SK-N-SH treated with all-trans-retinoic acid at 6 μM for 48 hours (cell line): Measurements from ENCODE around the gene CD83.

Experiments
- ATAC-seq: fragments of 200-7000 bp; cut with Tn5 transposase; 3 replicates; pipeline ENCODE4 v1.9.1; 2020; ENCODE audit warnings: mild to moderate bottlenecking, moderate library complexity
- ARNTL ChIP-seq: fragments of 450-650 bp; formaldehyde crosslinking; IDR thresholded peaks from 2 replicates; pipeline ENCODE4 v1.5.0; 2020; ENCODE audit warnings: low read depth, mild to moderate bottlenecking, moderate library complexity, borderline replicate concordance
- BACH2 ChIP-seq: fragments of 250-450 bp; sonication (Bioruptor Pico); IDR thresholded peaks from 2 replicates; pipeline ENCODE4 v1.9.0; 2021; ENCODE audit warnings: mild to moderate bottlenecking, borderline replicate concordance
- CREB5 ChIP-seq: fragments of 250-450 bp; sonication (Bioruptor Pico); IDR thresholded peaks from 2 replicates; pipeline ENCODE4 v1.5.1; 2020; ENCODE audit warnings: low read depth, mild to moderate bottlenecking, moderate library complexity
- CSDC2 ChIP-seq: fragments of 250-450 bp; sonication (Bioruptor Pico); IDR thresholded peaks from 2 replicates; pipeline ENCODE4 v1.5.0; 2020; ENCODE audit warnings: mild to moderate bottlenecking, moderate library complexity
- CSRNP3 ChIP-seq: fragments of 250-450 bp; sonication (Bioruptor Pico); IDR thresholded peaks from 2 replicates; pipeline ENCODE4 v1.5.1; 2021; ENCODE audit warnings: mild to moderate bottlenecking, moderate library complexity
- ESRRG ChIP-seq: fragments of 250-450 bp; sonication (Bioruptor Pico); IDR thresholded peaks from 2 replicates; pipeline ENCODE4 v1.6.1; 2021; ENCODE audit warnings: mild to moderate bottlenecking
- GLIS3 ChIP-seq: fragments of 250-450 bp; sonication (Bioruptor Pico); IDR thresholded peaks from 2 replicates; pipeline ENCODE4 v1.5.0; 2020; ENCODE audit warnings: mild to moderate bottlenecking, moderate library complexity
- ISL1 ChIP-seq: fragments of 250-450 bp; sonication (Bioruptor Pico); IDR thresholded peaks from 2 replicates; pipeline ENCODE4 v2.1.2; 2022; ENCODE audit warnings: mild to moderate bottlenecking, moderate library complexity
- OSR1 ChIP-seq: fragments of 250-450 bp; sonication (Bioruptor Pico); IDR thresholded peaks from 2 replicates; pipeline ENCODE4 v1.8.0; 2022; ENCODE audit warnings: moderate library complexity, mild to moderate bottlenecking, inconsistent platforms
- POU6F1 ChIP-seq: fragments of 250-450 bp; sonication (Bioruptor Pico); IDR thresholded peaks from 2 replicates; pipeline ENCODE4 v1.8.0; 2021; ENCODE audit warnings: low read depth, mild to moderate bottlenecking, moderate library complexity, borderline replicate concordance
- PPARA ChIP-seq: fragments of 250-450 bp; sonication (Bioruptor Pico); IDR thresholded peaks from 2 replicates; pipeline ENCODE4 v1.5.0; 2020; ENCODE audit warnings: mild to moderate bottlenecking, borderline replicate concordance
- RARB ChIP-seq: fragments of 250-450 bp; sonication (Bioruptor Pico); IDR thresholded peaks from 2 replicates; pipeline ENCODE4 v1.8.0; 2021; ENCODE audit warnings: mild to moderate bottlenecking, moderate library complexity
- SNAI2 ChIP-seq: fragments of 250-450 bp; sonication (Bioruptor Pico); IDR thresholded peaks from 2 replicates; pipeline ENCODE4 v1.5.0; 2020; ENCODE audit warnings: mild to moderate bottlenecking, moderate library complexity
- TCF4 ChIP-seq: fragments of 250-450 bp; sonication (Bioruptor Pico); IDR thresholded peaks from 2 replicates; pipeline ENCODE4 v1.8.0; 2021; ENCODE audit warnings: mild to moderate bottlenecking, moderate library complexity, borderline replicate concordance
- TOX ChIP-seq: fragments of 250-450 bp; sonication (Bioruptor Pico); IDR thresholded peaks from 2 replicates; pipeline ENCODE4 v1.8.0; 2021; ENCODE audit warnings: mild to moderate bottlenecking, moderate library complexity, borderline replicate concordance
- TSHZ2 ChIP-seq: fragments of 250-450 bp; sonication (Bioruptor Pico); IDR thresholded peaks from 2 replicates; pipeline ENCODE4 v1.5.0; 2020; ENCODE audit warnings: mild to moderate bottlenecking, moderate library complexity
- ZFP3 ChIP-seq: fragments of 250-450 bp; sonication (Bioruptor Pico); IDR thresholded peaks from 2 replicates; pipeline ENCODE4 v1.5.0; 2020; ENCODE audit warnings: mild to moderate bottlenecking, moderate library complexity
- ZFP30 ChIP-seq: fragments of 450-650 bp; formaldehyde crosslinking; IDR thresholded peaks from 2 replicates; pipeline ENCODE4 v1.5.0; 2022; ENCODE audit warnings: mild to moderate bottlenecking, moderate library complexity
- ZNF565 ChIP-seq: fragments of 450-650 bp; formaldehyde crosslinking; conservative IDR thresholded peaks from 2 replicates; pipeline ENCODE4 v1.5.0; 2020; ENCODE audit warnings: low read depth, mild to moderate bottlenecking, moderate library complexity
- ZNF70 ChIP-seq: fragments of 450-650 bp; formaldehyde crosslinking; IDR thresholded peaks from 2 replicates; pipeline ENCODE4 v1.5.0; 2020; ENCODE audit warnings: mild to moderate bottlenecking, moderate library complexity
- ZNF8 ChIP-seq: fragments of 450-650 bp; formaldehyde crosslinking; IDR thresholded peaks from 2 replicates; pipeline ENCODE4 v1.5.0; 2020; ENCODE audit warnings: mild to moderate bottlenecking, moderate library complexity

The CD83 gene

GRCh38 chr6:14125346-14125745 lies 7.8 kb downstream of the CD83 start (continued):
- TF ChIP-seq CSDC2 (CRISPR knock-in tag), result no peak
- TF ChIP-seq, all 23 proteins: peak for 0

GRCh38 chr6:14126191-14126590 lies 8.6 kb downstream of the CD83 start:
- no peak for TF ChIP-seq ZNF70 (CRISPR knock-in tag)
- ATAC-seq, result no peak

GRCh38 chr6:14127611-14128010 lies 10.0 kb downstream of the CD83 start:
- ATAC-seq, result no peak
- TF ChIP-seq SNAI2 (CRISPR knock-in tag) (no peak), GLIS3 (CRISPR knock-in tag) (no peak), TCF4 (CRISPR knock-in tag) (no peak), BACH2 (CRISPR knock-in tag) (no peak), CSRNP3 (CRISPR knock-in tag) (no peak), OSR1 (CRISPR knock-in tag) (no peak), POU6F1 (CRISPR knock-in tag) (no peak), ZNF565 (no peak), ESRRG (no peak), ARNTL (CRISPR knock-in tag) (no peak), PPARA (no peak), ZFP30 (CRISPR knock-in tag) (no peak), CSDC2 (CRISPR knock-in tag) (no peak), CREB5 (CRISPR knock-in tag) (no peak), RARB (CRISPR knock-in tag) (no peak), TOX (no peak), ISL1 (CRISPR knock-in tag) (no peak), ZFP3 (CRISPR knock-in tag) (no peak), TSHZ2 (CRISPR knock-in tag) (no peak), ZNF70 (CRISPR knock-in tag) (no peak)

GRCh38 chr6:14128012-14128411 lies 10.4 kb downstream of the CD83 start:
- TF ChIP-seq GLIS3 (CRISPR knock-in tag) (no peak), BACH2 (CRISPR knock-in tag) (no peak), SNAI2 (CRISPR knock-in tag) (no peak), TCF4 (CRISPR knock-in tag) (no peak), ZFP30 (CRISPR knock-in tag) (no peak), ZFP3 (CRISPR knock-in tag) (no peak), CSRNP3 (CRISPR knock-in tag) (no peak), ESRRG (no peak), ZNF565 (no peak), ISL1 (CRISPR knock-in tag) (no peak), ARNTL (CRISPR knock-in tag) (no peak), ZNF70 (CRISPR knock-in tag) (no peak), ZNF8 (CRISPR knock-in tag) (no peak), CREB5 (CRISPR knock-in tag) (no peak), TSHZ2 (CRISPR knock-in tag) (no peak), PPARA (no peak), TOX (no peak), CSDC2 (CRISPR knock-in tag) (no peak), RARB (CRISPR knock-in tag) (no peak)
- no peak for ATAC-seq
